Measurements from ENCODE around the gene SENP7. TPM values are rescaled to one million over a fixed set of nuclear protein-coding genes. Genes with fewer than 3 reads are reported as not detected.
A peak's percentile ranks its signal among the peaks of the same experiment; 100 is the strongest.

Gene SENP7
- total RNA-seq, 1 donor from 2014 or later, result 33.6 TPM

- no peaks in the 10 kb centered on the region for H3K9me3 Mint-ChIP-seq
- no peak overlapping the region for H3K27ac Mint-ChIP-seq
- no peak for DNase-seq (ENCODE audit: extremely low spot score, unreplicated experiment)
- H3K36me3 Mint-ChIP-seq, result no peaks in the 10 kb centered on the region
- H3K4me3 Mint-ChIP-seq, result no peak overlapping the region
- no peaks in the 10 kb centered on the region for H3K4me1 Mint-ChIP-seq (ENCODE audit: unreplicated experiment)
- no peak for TF ChIP-seq CTCF (conservative IDR thresholded peaks at IDR 0.05)
- peaks cover 25% of the 10 kb centered on the region for H3K27me3 Mint-ChIP-seq
These were observed 5.4 kb upstream of the SENP7 start for GRCh38 chr3:101518421-101518871.

GRCh38 chr3:101513419-101513986 lies 491 bp upstream of the SENP7 start:
- Mint-ChIP-seq H3K4me1 (ENCODE audit: unreplicated experiment) (peaks cover 8% of the 10 kb centered on the region), H3K27me3 (peaks cover 20% of the 10 kb centered on the region), H3K4me3 (peak overlapping the region; percentile 100), H3K27ac (peak overlapping the region; percentile 99), H3K9me3 (no peaks in the 10 kb centered on the region), H3K36me3 (peaks cover 10% of the 10 kb centered on the region)
- no peak for TF ChIP-seq CTCF (conservative IDR thresholded peaks at IDR 0.05)
- no peak for DNase-seq (ENCODE audit: extremely low spot score, unreplicated experiment)

- no peak for DNase-seq (ENCODE audit: extremely low spot score, unreplicated experiment)
- Mint-ChIP-seq H3K4me1 (ENCODE audit: unreplicated experiment) (peaks cover 8% of the 10 kb centered on the region), H3K27me3 (peaks cover 11% of the 10 kb centered on the region), H3K36me3 (peaks cover 15% of the 10 kb centered on the region), H3K4me3 (peak overlapping the region; percentile 100), H3K9me3 (no peaks in the 10 kb centered on the region), H3K27ac (peak overlapping the region; percentile 99)
- TF ChIP-seq CTCF (conservative IDR thresholded peaks at IDR 0.05), result no peak
These were observed 691 bp downstream of the SENP7 start for GRCh38 chr3:101512396-101512645.

DNA sequence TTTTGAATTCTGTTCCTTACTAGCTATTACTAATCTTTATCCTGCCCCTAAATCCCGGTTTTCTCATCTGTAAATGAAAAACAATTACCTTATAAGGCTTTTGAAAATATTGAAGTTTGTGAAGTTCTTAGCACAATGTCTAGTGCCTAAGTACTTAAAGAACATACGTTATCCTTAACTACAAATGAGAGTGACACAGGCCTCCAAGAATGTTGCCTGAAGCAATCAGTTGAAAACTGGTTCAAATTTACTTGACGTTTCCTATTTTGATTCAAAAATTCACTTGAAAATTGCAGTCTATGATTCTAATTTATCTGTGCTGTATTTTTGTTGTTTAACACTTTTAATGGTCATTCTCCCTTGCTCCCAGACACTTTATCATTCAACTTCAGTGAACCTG lies 3.2 kb downstream of the SENP7 start:
- TF ChIP-seq CTCF (conservative IDR thresholded peaks at IDR 0.05), result no peak
- Mint-ChIP-seq H3K27ac (peak overlapping the region; percentile 78), H3K4me1 (ENCODE audit: unreplicated experiment) (peaks cover 8% of the 10 kb centered on the region)

DNA sequence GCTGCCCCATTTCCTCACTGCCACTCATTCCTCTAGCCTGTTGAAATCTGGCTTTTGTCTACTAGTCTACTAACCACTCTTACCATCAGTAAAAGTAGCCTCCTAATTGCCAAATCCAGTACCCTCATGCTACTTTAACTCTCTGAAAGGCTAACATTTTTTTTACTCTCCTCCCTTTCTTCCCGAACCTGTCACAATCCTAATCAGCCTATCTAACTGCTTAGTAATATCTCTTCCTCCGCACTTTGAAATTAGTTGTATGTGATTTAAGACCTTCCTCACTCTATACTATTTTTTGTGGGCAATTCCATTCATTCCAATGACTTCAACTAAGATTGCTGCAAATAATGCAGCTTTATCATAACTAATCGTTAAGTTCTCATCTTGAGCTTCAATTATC lies 3.7 kb downstream of the SENP7 start:
- Mint-ChIP-seq H3K4me1 (ENCODE audit: unreplicated experiment) (peaks cover 8% of the 10 kb centered on the region), H3K9me3 (no peaks in the 10 kb centered on the region), H3K27ac (no peak overlapping the region), H3K36me3 (peaks cover 15% of the 10 kb centered on the region), H3K27me3 (peaks cover 3% of the 10 kb centered on the region), H3K4me3 (no peak overlapping the region)
- no peak for TF ChIP-seq CTCF (conservative IDR thresholded peaks at IDR 0.05)
- no peak for DNase-seq (ENCODE audit: extremely low spot score, unreplicated experiment)

More for the DNA sequence above, 3.2 kb downstream of the SENP7 start:
- H3K4me3 Mint-ChIP-seq, result peak overlapping the region; percentile 73
- no peaks in the 10 kb centered on the region for H3K9me3 Mint-ChIP-seq
- no peak for DNase-seq (ENCODE audit: extremely low spot score, unreplicated experiment)
- peaks cover 15% of the 10 kb centered on the region for H3K36me3 Mint-ChIP-seq
- H3K27me3 Mint-ChIP-seq, result peaks cover 3% of the 10 kb centered on the region

GRCh38 chr3:101501783-101502182 lies 11.2 kb downstream of the SENP7 start:
- H3K36me3 Mint-ChIP-seq, result peaks cover 9% of the 10 kb centered on the region
- no peak for DNase-seq (ENCODE audit: extremely low spot score, unreplicated experiment)
- H3K4me1 Mint-ChIP-seq (ENCODE audit: unreplicated experiment), result no peaks in the 10 kb centered on the region
- no peak overlapping the region for H3K27ac Mint-ChIP-seq
- no peak overlapping the region for H3K4me3 Mint-ChIP-seq
- no peak for TF ChIP-seq CTCF (conservative IDR thresholded peaks at IDR 0.05)
- no peaks in the 10 kb centered on the region for H3K9me3 Mint-ChIP-seq
- H3K27me3 Mint-ChIP-seq, result no peaks in the 10 kb centered on the region
